Liver (tissue), 9 donors: Measurements from ENCODE around the gene DHRS1. TPM values are rescaled to one million over a fixed set of nuclear protein-coding genes. Genes with fewer than 3 reads are reported as not detected.

ENCODE experiments used
- DNase-seq: peaks from one replicate; pipeline ENCODE4 v3.0.0-alpha.2; 2017; ENCODE audit warnings: low spot score
- H3K27ac ChIP-seq, 2 donors: one replicate each; pipeline ENCODE4 v1.7.0; 2013; ENCODE audit warnings: inconsistent platforms in 2 of 2, low read length in 2 of 2, control low read depth in 1 of 2, low read depth in 1 of 2, mild to moderate bottlenecking in 1 of 2
- H3K27me3 ChIP-seq, 4 donors: one replicate each; pipeline versions ENCODE4 v1.6.1 to v1.7.0; 2013; ENCODE audit warnings: low read length in 3 of 4, inconsistent platforms in 1 of 4, mild to moderate bottlenecking in 1 of 4, moderate library complexity in 1 of 4; ENCODE audit not compliant: control insufficient read depth in 4 of 4, insufficient read depth in 4 of 4
- H3K36me3 ChIP-seq, 4 donors: one replicate each; pipeline versions ENCODE4 v1.6.1 to v1.7.0; 2013; ENCODE audit warnings: low read length in 3 of 4, mild to moderate bottlenecking in 3 of 4, low read depth in 1 of 4, moderate library complexity in 1 of 4; ENCODE audit not compliant: control insufficient read depth in 4 of 4, insufficient read depth in 3 of 4
- H3K4me1 ChIP-seq, 4 donors: one replicate each; pipeline versions ENCODE4 v1.6.1 to v1.7.0; 2013; ENCODE audit warnings: low read length in 3 of 4, mild to moderate bottlenecking in 3 of 4, moderate library complexity in 1 of 4; ENCODE audit not compliant: control insufficient read depth in 4 of 4, insufficient read depth in 4 of 4
- H3K4me3 ChIP-seq, 3 donors: one replicate each; pipeline versions ENCODE4 v1.6.1 to v1.7.0; 2013; ENCODE audit warnings: low read length in 3 of 3, control low read depth in 1 of 3, low read depth in 1 of 3, mild to moderate bottlenecking in 1 of 3
- H3K9ac ChIP-seq, 2 donors: one replicate each; pipeline ENCODE4 v1.7.0; 2013; ENCODE audit warnings: low read length in 2 of 2, mild to moderate bottlenecking in 2 of 2, moderate library complexity in 2 of 2, control low read depth in 1 of 2, low read depth in 1 of 2
- H3K9me3 ChIP-seq, 4 donors: one replicate each; pipeline versions ENCODE4 v1.6.1 to v1.7.0; 2013; ENCODE audit warnings: low read length in 3 of 4; ENCODE audit not compliant: control insufficient read depth in 4 of 4
- EGR1 ChIP-seq, 2 donors: IDR thresholded peaks; 2 replicates each; pipeline ENCODE4 v1.6.1; 2016 to 2018; ENCODE audit warnings: antibody characterized with exemption in 2 of 2, low read depth in 2 of 2
- FOXA1 ChIP-seq: IDR thresholded peaks from 2 replicates; pipeline ENCODE4 v1.6.1; 2016; ENCODE audit warnings: antibody characterized with exemption
- FOXA2 ChIP-seq: IDR thresholded peaks from 2 replicates; pipeline ENCODE4 v1.6.1; 2016; ENCODE audit warnings: antibody characterized with exemption
- GABPA ChIP-seq, 2 donors: IDR thresholded peaks in 1 of 2; conservative IDR thresholded peaks in 1 of 2; 2 replicates each; pipeline ENCODE4 v1.6.1; 2016; ENCODE audit warnings: antibody characterized with exemption in 2 of 2, mild to moderate bottlenecking in 1 of 2, moderate library complexity in 1 of 2
- HNF4A ChIP-seq, 2 donors: conservative IDR thresholded peaks; 2 replicates each; pipeline ENCODE4 v1.6.1; 2016; ENCODE audit warnings: antibody characterized with exemption in 2 of 2, mild to moderate bottlenecking in 2 of 2
- HNF4G ChIP-seq: IDR thresholded peaks from 2 replicates; pipeline ENCODE4 v1.6.1; 2016; ENCODE audit warnings: antibody characterized with exemption
- JUND ChIP-seq, 2 donors: IDR thresholded peaks; 2 replicates each; pipeline ENCODE4 v1.6.1; 2016; ENCODE audit warnings: antibody characterized with exemption in 2 of 2
- NR2F2 ChIP-seq: IDR thresholded peaks from 2 replicates; pipeline ENCODE4 v1.6.1; 2016; ENCODE audit warnings: antibody characterized with exemption
- RAD21 ChIP-seq, 2 donors: IDR thresholded peaks; 2 replicates each; pipeline ENCODE4 v1.6.1; 2016; ENCODE audit warnings: antibody characterized with exemption in 2 of 2, mild to moderate bottlenecking in 2 of 2
- RXRA ChIP-seq, 2 donors: IDR thresholded peaks; 2 replicates each; pipeline ENCODE4 v1.6.1; 2017 to 2018; ENCODE audit warnings: antibody characterized with exemption in 2 of 2, mild to moderate bottlenecking in 1 of 2
- SP1 ChIP-seq: IDR thresholded peaks from 2 replicates; pipeline ENCODE4 v1.6.1; 2018; ENCODE audit warnings: antibody characterized with exemption, mild to moderate bottlenecking
- TAF1 ChIP-seq: conservative IDR thresholded peaks from 2 replicates; pipeline ENCODE4 v1.6.1; 2016; ENCODE audit warnings: antibody characterized with exemption, mild to moderate bottlenecking
- YY1 ChIP-seq: IDR thresholded peaks from 2 replicates; pipeline ENCODE4 v1.6.1; 2016; ENCODE audit warnings: antibody characterized with exemption, mild to moderate bottlenecking
- WGBS: extraction: QIAGEN DNeasy Blood & Tissue Kit; methylation state at CpG from one replicate; pipeline ENCODE4 v1.1.7; 2013; 5-methylcytosine and 5-hydroxymethylcytosine counted together
- polyA plus RNA-seq, 2 donors: library from polyadenylated mRNA; stranded (reverse) in 1 of 2; unstranded in 1 of 2; fragments of 200-250 nt in 1 of 2; fragments of >200 nt in 1 of 2; fragmentation: Nextera tagmentation in 1 of 2; extraction: Ambion mirVana in 1 of 2; gene quantifications; one replicate each; pipeline versions ENCODE4 v1.2.1 to v1.2.3, GENCODE V29; 2013 to 2015
- total RNA-seq, 2 donors: library from RNA; depleted of rRNA; stranded (reverse); fragments of >200 nt; gene quantifications; one replicate each; pipeline ENCODE4 v1.2.3, GENCODE V29; 2014
- TF ChIP-seq, protein P1 (sequence below): IDR thresholded peaks from 2 replicates; pipeline ENCODE4 v1.6.1; 2016; ENCODE audit warnings: antibody characterized with exemption
- TF ChIP-seq, protein P2 (sequence below): IDR thresholded peaks from 2 replicates; pipeline ENCODE4 v1.6.1; 2016; ENCODE audit warnings: antibody characterized with exemption
- TF ChIP-seq, protein P3 (sequence below): IDR thresholded peaks from 2 replicates; pipeline ENCODE4 v1.6.1; 2016; ENCODE audit warnings: antibody characterized with exemption, mild to moderate bottlenecking
- TF ChIP-seq, protein P4 (sequence below): fragments of 150-350 bp; IDR thresholded peaks from 2 replicates; pipeline ENCODE4 v1.5.1; 2017; ENCODE audit warnings: improper control_type of control experiment, low read depth, low read length; ENCODE audit not compliant: missing input control
- TF ChIP-seq, protein P5 (sequence below): IDR thresholded peaks from 2 replicates; pipeline ENCODE4 v1.6.1; 2016; ENCODE audit warnings: antibody characterized with exemption
- donor health status: healthy.
- donor health status: healthy.
- donor health status: healthy.
- donor health status: healthy.
- donor health status: healthy.

Gene DHRS1
- total and polyA plus RNA-seq, 4 donors, result 30.3 to 84.9 (median 50.2) TPM

DNA sequence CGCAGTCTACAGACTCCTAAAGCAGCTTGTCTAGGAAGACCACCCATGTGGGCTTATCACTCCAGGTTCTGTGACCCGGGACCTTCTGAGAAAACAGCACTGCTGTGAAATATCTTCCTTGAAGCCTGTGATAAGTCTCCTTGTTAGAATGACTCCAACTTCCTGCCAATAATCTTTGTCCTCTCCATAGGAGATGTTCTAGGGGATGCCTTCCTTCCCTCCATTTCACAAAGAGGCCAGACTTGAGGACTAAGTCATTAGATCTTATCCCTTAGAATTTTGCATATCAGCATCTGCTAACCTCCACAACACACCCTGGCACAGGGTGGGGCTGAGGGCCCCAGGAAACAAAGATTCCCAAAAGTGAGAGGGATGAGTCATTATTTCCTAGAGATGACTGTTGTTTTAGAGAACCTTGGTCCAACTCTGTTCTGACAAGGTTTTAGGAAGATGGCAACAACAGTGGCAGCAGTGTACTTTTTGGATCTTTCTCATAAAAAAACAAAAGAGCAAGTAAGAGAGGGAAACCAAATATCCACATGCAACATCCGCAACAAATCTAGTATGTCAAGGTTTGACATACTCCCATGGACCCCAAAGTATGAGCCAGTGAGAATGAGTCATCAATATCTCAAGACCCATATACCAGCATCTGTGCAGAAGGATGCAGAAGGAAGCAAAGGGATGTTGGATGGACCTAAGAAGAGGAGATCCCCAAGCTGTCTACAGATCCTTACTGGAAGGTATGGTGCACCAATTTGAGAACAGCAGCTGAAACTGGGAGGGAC is 17.8 kb upstream of the DHRS1 start:
- Histone ChIP-seq H3K36me3 (no peaks in the 10 kb centered on the region), H3K4me1 (peaks cover 3 to 6% (median 5%) of the 10 kb centered on the region in 4 donors), H3K27me3 (no peaks in the 10 kb centered on the region), H3K4me3 (no peak overlapping the region), H3K9ac (no peak overlapping the region), H3K27ac (no peak overlapping the region), H3K9me3 (no peaks in the 10 kb centered on the region)
- TF ChIP-seq RXRA (IDR thresholded peaks at IDR 0.05), result no peak
- peak in 1 of 2 donors; percentile 29 for TF ChIP-seq JUND (IDR thresholded peaks at IDR 0.05)
- WGBS, result 82% methylated on average over 3 of the region's 3 CpGs
- DNase-seq, result no peak

DNA sequence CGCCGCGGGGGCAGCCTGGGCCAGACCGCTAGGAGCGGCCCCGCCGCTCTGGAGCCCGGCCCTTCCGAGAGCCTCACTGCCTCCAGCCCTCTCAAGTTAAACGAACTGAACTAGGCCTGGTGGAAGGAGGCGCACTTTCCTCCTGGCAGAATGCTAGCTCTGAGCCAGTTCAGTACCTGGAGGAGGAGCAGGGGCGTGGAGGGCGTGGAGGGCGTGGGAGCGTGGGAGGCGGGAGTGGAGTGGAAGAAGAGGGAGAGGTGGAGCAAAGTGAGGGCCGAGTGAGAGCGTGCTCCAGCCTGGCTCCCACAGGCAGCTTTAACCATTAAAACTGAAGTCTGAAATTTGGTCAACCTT is 17.0 kb upstream of the DHRS1 start:
- no peak overlapping the region for H3K4me3 ChIP-seq
- H3K27ac ChIP-seq, result no peak overlapping the region
- no peak overlapping the region for H3K9ac ChIP-seq
- TF ChIP-seq HNF4G (no peak), HNF4A (conservative IDR thresholded peaks at IDR 0.05) (no peak), JUND (IDR thresholded peaks at IDR 0.05) (no peak), SP1 (no peak), RAD21 (IDR thresholded peaks at IDR 0.05) (no peak), FOXA2 (no peak), TAF1 (no peak), RXRA (IDR thresholded peaks at IDR 0.05) (no peak), FOXA1 (no peak), NR2F2 (no peak), YY1 (no peak), GABPA (IDR thresholded peaks at IDR 0.05 in 1 of 2, conservative IDR thresholded peaks at IDR 0.05 in 1 of 2) (no peak), EGR1 (IDR thresholded peaks at IDR 0.05; ENCODE audit: low read depth in 2 of 2) (no peak)
- TF ChIP-seq, protein P1, sequence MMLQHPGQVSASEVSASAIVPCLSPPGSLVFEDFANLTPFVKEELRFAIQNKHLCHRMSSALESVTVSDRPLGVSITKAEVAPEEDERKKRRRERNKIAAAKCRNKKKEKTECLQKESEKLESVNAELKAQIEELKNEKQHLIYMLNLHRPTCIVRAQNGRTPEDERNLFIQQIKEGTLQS, result no peak
- TF ChIP-seq, protein P2, sequence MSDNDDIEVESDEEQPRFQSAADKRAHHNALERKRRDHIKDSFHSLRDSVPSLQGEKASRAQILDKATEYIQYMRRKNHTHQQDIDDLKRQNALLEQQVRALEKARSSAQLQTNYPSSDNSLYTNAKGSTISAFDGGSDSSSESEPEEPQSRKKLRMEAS, result no peak
- TF ChIP-seq, protein P3, sequence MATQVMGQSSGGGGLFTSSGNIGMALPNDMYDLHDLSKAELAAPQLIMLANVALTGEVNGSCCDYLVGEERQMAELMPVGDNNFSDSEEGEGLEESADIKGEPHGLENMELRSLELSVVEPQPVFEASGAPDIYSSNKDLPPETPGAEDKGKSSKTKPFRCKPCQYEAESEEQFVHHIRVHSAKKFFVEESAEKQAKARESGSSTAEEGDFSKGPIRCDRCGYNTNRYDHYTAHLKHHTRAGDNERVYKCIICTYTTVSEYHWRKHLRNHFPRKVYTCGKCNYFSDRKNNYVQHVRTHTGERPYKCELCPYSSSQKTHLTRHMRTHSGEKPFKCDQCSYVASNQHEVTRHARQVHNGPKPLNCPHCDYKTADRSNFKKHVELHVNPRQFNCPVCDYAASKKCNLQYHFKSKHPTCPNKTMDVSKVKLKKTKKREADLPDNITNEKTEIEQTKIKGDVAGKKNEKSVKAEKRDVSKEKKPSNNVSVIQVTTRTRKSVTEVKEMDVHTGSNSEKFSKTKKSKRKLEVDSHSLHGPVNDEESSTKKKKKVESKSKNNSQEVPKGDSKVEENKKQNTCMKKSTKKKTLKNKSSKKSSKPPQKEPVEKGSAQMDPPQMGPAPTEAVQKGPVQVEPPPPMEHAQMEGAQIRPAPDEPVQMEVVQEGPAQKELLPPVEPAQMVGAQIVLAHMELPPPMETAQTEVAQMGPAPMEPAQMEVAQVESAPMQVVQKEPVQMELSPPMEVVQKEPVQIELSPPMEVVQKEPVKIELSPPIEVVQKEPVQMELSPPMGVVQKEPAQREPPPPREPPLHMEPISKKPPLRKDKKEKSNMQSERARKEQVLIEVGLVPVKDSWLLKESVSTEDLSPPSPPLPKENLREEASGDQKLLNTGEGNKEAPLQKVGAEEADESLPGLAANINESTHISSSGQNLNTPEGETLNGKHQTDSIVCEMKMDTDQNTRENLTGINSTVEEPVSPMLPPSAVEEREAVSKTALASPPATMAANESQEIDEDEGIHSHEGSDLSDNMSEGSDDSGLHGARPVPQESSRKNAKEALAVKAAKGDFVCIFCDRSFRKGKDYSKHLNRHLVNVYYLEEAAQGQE, result no peak
- TF ChIP-seq, protein P4, sequence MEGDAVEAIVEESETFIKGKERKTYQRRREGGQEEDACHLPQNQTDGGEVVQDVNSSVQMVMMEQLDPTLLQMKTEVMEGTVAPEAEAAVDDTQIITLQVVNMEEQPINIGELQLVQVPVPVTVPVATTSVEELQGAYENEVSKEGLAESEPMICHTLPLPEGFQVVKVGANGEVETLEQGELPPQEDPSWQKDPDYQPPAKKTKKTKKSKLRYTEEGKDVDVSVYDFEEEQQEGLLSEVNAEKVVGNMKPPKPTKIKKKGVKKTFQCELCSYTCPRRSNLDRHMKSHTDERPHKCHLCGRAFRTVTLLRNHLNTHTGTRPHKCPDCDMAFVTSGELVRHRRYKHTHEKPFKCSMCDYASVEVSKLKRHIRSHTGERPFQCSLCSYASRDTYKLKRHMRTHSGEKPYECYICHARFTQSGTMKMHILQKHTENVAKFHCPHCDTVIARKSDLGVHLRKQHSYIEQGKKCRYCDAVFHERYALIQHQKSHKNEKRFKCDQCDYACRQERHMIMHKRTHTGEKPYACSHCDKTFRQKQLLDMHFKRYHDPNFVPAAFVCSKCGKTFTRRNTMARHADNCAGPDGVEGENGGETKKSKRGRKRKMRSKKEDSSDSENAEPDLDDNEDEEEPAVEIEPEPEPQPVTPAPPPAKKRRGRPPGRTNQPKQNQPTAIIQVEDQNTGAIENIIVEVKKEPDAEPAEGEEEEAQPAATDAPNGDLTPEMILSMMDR, result no peak
- TF ChIP-seq, protein P5, sequence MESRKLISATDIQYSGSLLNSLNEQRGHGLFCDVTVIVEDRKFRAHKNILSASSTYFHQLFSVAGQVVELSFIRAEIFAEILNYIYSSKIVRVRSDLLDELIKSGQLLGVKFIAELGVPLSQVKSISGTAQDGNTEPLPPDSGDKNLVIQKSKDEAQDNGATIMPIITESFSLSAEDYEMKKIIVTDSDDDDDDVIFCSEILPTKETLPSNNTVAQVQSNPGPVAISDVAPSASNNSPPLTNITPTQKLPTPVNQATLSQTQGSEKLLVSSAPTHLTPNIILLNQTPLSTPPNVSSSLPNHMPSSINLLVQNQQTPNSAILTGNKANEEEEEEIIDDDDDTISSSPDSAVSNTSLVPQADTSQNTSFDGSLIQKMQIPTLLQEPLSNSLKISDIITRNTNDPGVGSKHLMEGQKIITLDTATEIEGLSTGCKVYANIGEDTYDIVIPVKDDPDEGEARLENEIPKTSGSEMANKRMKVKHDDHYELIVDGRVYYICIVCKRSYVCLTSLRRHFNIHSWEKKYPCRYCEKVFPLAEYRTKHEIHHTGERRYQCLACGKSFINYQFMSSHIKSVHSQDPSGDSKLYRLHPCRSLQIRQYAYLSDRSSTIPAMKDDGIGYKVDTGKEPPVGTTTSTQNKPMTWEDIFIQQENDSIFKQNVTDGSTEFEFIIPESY, result no peak
- H3K36me3 ChIP-seq, result no peaks in the 10 kb centered on the region
- H3K9me3 ChIP-seq, result no peaks in the 10 kb centered on the region
- DNase-seq, result no peak
- peaks cover 4 to 14% (median 8%) of the 10 kb centered on the region in 4 donors for H3K4me1 ChIP-seq
- H3K27me3 ChIP-seq, result no peaks in the 10 kb centered on the region
- 71% methylated on average over 18 of the region's 18 CpGs for WGBS
